Measurements from ENCODE around the gene BBS12. TPM values are rescaled to one million over a fixed set of nuclear protein-coding genes. Genes with fewer than 3 reads are reported as not detected.

BBS12 gene
- total and polyA plus RNA-seq, 9 donors, result 3.4 to 5.0 (median 3.9) TPM

GRCh38 chr4:122787940-122788339 lies 55.4 kb downstream of the BBS12 start:
- no peaks in the 10 kb centered on the region for H3K9me3 ChIP-seq (replicated peaks; ENCODE audit: control insufficient read depth, low read depth, low read length)
- WGBS (ENCODE audit: insufficient coverage), result 56% methylated on average over 1 of the region's 1 CpG

GRCh38 chr4:122788935-122789334 lies 56.4 kb downstream of the BBS12 start:
- Histone ChIP-seq H3K27ac (ENCODE audit: low read length) (no peak overlapping the region), H3K4me1 (ENCODE audit: control insufficient read depth, insufficient read depth, low read length) (no peaks in the 10 kb centered on the region), H3K4me3 (ENCODE audit: low read length) (no peak overlapping the region), H3K36me3 (ENCODE audit: control insufficient read depth, insufficient read depth, low read length) (no peaks in the 10 kb centered on the region), H3K9me3 (replicated peaks; ENCODE audit: control insufficient read depth, low read depth, low read length) (no peaks in the 10 kb centered on the region), H3K27me3 (ENCODE audit: control insufficient read depth, insufficient read depth, low read length) (no peaks in the 10 kb centered on the region)
- WGBS (ENCODE audit: insufficient coverage), result no CpG with 5 or more reads among the region's 4 CpGs
- no peak for DNase-seq

More at GRCh38 chr4:122787940-122788339, 55.4 kb downstream of the BBS12 start:
- H3K4me3 ChIP-seq (ENCODE audit: low read length), result no peak overlapping the region
- no peak overlapping the region for H3K27ac ChIP-seq (ENCODE audit: low read length)
- H3K27me3 ChIP-seq (ENCODE audit: control insufficient read depth, insufficient read depth, low read length), result no peaks in the 10 kb centered on the region
- no peak for DNase-seq
- peaks cover 10% of the 10 kb centered on the region for H3K4me1 ChIP-seq (ENCODE audit: control insufficient read depth, insufficient read depth, low read length)
- no peaks in the 10 kb centered on the region for H3K36me3 ChIP-seq (ENCODE audit: control insufficient read depth, insufficient read depth, low read length)

GRCh38 chr4:122793811-122794210 lies 61.3 kb downstream of the BBS12 start:
- H3K27me3 ChIP-seq (ENCODE audit: control insufficient read depth, insufficient read depth, low read length), result no peaks in the 10 kb centered on the region
- H3K36me3 ChIP-seq (ENCODE audit: control insufficient read depth, insufficient read depth, low read length), result no peaks in the 10 kb centered on the region
- no peak overlapping the region for H3K27ac ChIP-seq (ENCODE audit: low read length)
- DNase-seq, result no peak
- peaks cover 13% of the 10 kb centered on the region for H3K4me1 ChIP-seq (ENCODE audit: control insufficient read depth, insufficient read depth, low read length)
- H3K4me3 ChIP-seq (ENCODE audit: low read length), result no peak overlapping the region
- no peaks in the 10 kb centered on the region for H3K9me3 ChIP-seq (replicated peaks; ENCODE audit: control insufficient read depth, low read depth, low read length)

Other genes with a start within 250 kb of the BBS12 start
- gene IL21, start 111.6 kb upstream of the BBS12 start, total RNA-seq, result not detected
- under 1 TPM in 1 of 8 donors, not detected in 7; 0.23 TPM for gene IL21, start 111.6 kb upstream of the BBS12 start, polyA plus RNA-seq (ENCODE audit: insufficient read depth in 1 of 8, insufficient read length in 8 of 8, low replicate concordance in 1 of 8)
- 8.9 TPM for gene FGF2, start 94.1 kb downstream of the BBS12 start, total RNA-seq
- 10 to 100 TPM in 2 of 8 donors, 1 to 10 TPM in 6; 6.5 to 11.4 (median 8.3) TPM for gene FGF2, start 94.1 kb downstream of the BBS12 start, polyA plus RNA-seq (ENCODE audit: insufficient read depth in 1 of 8, insufficient read length in 8 of 8, low replicate concordance in 1 of 8)
- gene NUDT6, start 189.9 kb downstream of the BBS12 start, total RNA-seq, result 8.6 TPM
- gene NUDT6, start 189.9 kb downstream of the BBS12 start, polyA plus RNA-seq (ENCODE audit: insufficient read depth in 1 of 8, insufficient read length in 8 of 8, low replicate concordance in 1 of 8), result 1 to 10 TPM; 6.6 to 9.4 (median 7.7) TPM

Data from muscle of leg (tissue), 11 donors.